ENCODE data around the gene HACE1.

DNA sequence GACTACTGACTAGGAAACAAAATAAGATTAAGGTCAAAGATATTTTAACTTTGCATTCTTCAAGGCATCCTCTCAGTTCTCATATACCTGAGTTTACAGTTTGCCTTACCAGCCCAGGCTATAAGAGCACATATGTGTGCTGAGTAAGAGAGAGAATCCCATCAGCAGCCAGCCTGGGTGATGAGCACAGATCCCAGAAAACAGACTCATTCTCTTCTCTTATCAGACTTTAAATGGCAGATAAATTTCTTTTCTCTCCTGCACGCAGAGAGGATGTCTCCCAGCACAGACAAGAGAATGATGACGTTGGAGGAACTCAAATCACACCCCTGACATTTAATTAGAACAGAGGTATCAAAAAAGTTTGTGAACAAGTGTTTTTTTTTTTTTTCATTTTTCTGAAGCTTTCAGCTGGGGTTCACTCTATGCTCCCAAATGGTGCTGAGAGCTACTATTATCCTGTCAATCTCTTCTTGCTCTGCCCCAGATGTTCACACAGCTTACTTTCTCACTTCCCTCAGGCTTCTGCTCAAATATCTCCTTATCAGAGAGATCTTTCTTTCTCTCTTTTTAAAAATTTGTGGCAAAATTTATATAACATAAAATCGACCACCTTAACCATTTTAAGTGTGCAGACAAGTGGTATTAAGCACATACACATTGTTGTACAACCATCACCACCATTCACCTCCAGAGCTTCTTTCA lies 22.4 kb upstream of the HACE1 start:
- no peak for TF ChIP-seq POLR2AphosphoS5 (IDR thresholded peaks at IDR 0.05; ENCODE audit: insufficient read depth in 1 of 2, low read depth in 1 of 2)
- TF ChIP-seq, protein P1, sequence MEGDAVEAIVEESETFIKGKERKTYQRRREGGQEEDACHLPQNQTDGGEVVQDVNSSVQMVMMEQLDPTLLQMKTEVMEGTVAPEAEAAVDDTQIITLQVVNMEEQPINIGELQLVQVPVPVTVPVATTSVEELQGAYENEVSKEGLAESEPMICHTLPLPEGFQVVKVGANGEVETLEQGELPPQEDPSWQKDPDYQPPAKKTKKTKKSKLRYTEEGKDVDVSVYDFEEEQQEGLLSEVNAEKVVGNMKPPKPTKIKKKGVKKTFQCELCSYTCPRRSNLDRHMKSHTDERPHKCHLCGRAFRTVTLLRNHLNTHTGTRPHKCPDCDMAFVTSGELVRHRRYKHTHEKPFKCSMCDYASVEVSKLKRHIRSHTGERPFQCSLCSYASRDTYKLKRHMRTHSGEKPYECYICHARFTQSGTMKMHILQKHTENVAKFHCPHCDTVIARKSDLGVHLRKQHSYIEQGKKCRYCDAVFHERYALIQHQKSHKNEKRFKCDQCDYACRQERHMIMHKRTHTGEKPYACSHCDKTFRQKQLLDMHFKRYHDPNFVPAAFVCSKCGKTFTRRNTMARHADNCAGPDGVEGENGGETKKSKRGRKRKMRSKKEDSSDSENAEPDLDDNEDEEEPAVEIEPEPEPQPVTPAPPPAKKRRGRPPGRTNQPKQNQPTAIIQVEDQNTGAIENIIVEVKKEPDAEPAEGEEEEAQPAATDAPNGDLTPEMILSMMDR (IDR thresholded peaks at IDR 0.05) = no peak
- TF ChIP-seq POLR2A (IDR thresholded peaks at IDR 0.05) = no peak
